Upper lobe of left lung (tissue), 6 donors: ENCODE results near the gene MDK. TPM values are rescaled to one million over a fixed set of nuclear protein-coding genes. Genes with fewer than 3 reads are reported as not detected.

ENCODE experiments used
- ATAC-seq, 2 donors: fragments of 200-7000 bp; cut with Tn5 transposase; one replicate each; pipeline ENCODE4 v1.9.1; 2022; ENCODE audit warnings: mild to moderate bottlenecking in 2 of 2, moderate library complexity in 2 of 2; ENCODE audit not compliant: low FRiP score in 2 of 2
- DNase-seq, 2 donors: peaks; one replicate each; pipeline ENCODE4 v3.0.0-alpha.2; 2019 to 2020
- H3K27ac ChIP-seq, 4 donors: fragments of 200-600 bp; sonication (generic); one replicate each; pipeline ENCODE4 v1.5.1; 2016 to 2019
- H3K27me3 ChIP-seq, 4 donors: fragments of 200-600 bp; sonication (generic); one replicate each; pipeline ENCODE4 v1.5.1; 2017 to 2019
- H3K36me3 ChIP-seq, 4 donors: fragments of 200-600 bp; sonication (generic); one replicate each; pipeline ENCODE4 v1.5.1; 2016 to 2019
- H3K4me1 ChIP-seq, 4 donors: fragments of 200-600 bp; sonication (generic); one replicate each; pipeline ENCODE4 v1.5.1; 2018 to 2019
- H3K4me3 ChIP-seq, 4 donors: fragments of 200-600 bp; sonication (generic); one replicate each; pipeline ENCODE4 v1.5.1; 2017 to 2019; ENCODE audit warnings: mild to moderate bottlenecking in 2 of 4, moderate library complexity in 1 of 4
- H3K9me3 ChIP-seq, 4 donors: fragments of 200-600 bp; sonication (generic); one replicate each; pipeline ENCODE4 v1.5.1; 2018 to 2019
- CTCF ChIP-seq, 6 experiments: fragments of 450-650 bp in 4 of 6; fragments of 200-600 bp in 2 of 6; sonication (generic) in 2 of 6; IDR thresholded peaks; one replicate each; pipeline ENCODE4 v1.5.1; 2016 to 2019; ENCODE audit warnings: antibody characterized with exemption in 6 of 6
- EP300 ChIP-seq, 4 donors: sonication (generic); formaldehyde crosslinking; IDR thresholded peaks; one replicate each; pipeline ENCODE4 v1.5.1; 2017; ENCODE audit warnings: antibody characterized with exemption in 4 of 4, control low read depth in 2 of 4
- POLR2A ChIP-seq, 4 donors: fragments of 450-650 bp; IDR thresholded peaks; one replicate each; pipeline ENCODE4 v1.5.1; 2016 to 2017; ENCODE audit warnings: antibody characterized with exemption in 4 of 4, mild to moderate bottlenecking in 2 of 4
- POLR2AphosphoS5 ChIP-seq, 2 donors: sonication (generic); formaldehyde crosslinking; IDR thresholded peaks; one replicate each; pipeline ENCODE4 v1.5.1; 2017; ENCODE audit warnings: antibody characterized with exemption in 2 of 2
- WGBS, 2 donors: methylation state at CpG; one replicate each; pipeline ENCODE4 v1.1.5; 2017 to 2018; 5-methylcytosine and 5-hydroxymethylcytosine counted together
- total RNA-seq, 6 donors: library from RNA; depleted of rRNA in 4 of 6; stranded (reverse); fragments of >200 nt in 4 of 6; gene quantifications; one replicate each; pipeline versions ENCODE4 v1.1.0 to v1.2.1, GENCODE V29; 2016 to 2021
- donor health status: DM: no; HTN: no; CAD: no; lungs with moderate emphysema.
- donor health status: DM: no; HTN: yes; CAD: no; lungs with severe emphysema.

Gene MDK
- total RNA-seq, 6 donors from 2014 or later = 14.3 to 44.8 (median 34.1) TPM; not detected in 1

DNA sequence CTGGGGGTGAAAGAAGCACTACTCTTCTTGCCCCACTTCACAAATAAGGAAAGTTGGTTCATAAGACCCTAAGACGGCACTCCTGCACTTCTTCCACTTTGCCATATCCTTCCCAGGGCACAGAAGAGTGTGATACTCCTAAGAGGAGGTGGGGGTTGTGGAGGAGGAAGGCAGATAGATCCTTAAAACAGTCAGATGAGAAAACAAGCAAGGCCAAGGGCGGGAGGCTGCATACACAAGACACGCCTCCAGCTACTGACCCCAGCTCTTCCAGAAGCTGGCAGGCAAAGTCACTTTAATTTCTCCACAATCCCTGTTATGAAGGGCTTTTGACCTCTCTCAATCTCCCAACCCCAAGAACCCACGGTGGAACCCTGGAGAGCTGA, 11.8 kb downstream of the MDK start:
- Histone ChIP-seq H3K27me3 (peaks cover 0 to 42% (median 29%) of the 10 kb centered on the region in 4 donors), H3K36me3 (peaks cover 0 to 20% (median 18%) of the 10 kb centered on the region in 4 donors), H3K4me3 (no peak overlapping the region), H3K9me3 (no peaks in the 10 kb centered on the region), H3K4me1 (peaks cover 29 to 42% (median 40%) of the 10 kb centered on the region in 4 donors), H3K27ac (no peak overlapping the region)
- WGBS, 2 donors = 68 to 78% methylated on average over 4 of the region's 4 CpGs
- no peak for ATAC-seq
- no peak for DNase-seq
- no peak for TF ChIP-seq POLR2AphosphoS5 (IDR thresholded peaks at IDR 0.05)
- no peak for TF ChIP-seq POLR2A (IDR thresholded peaks at IDR 0.05)
- TF ChIP-seq EP300 (IDR thresholded peaks at IDR 0.05) = no peak
- TF ChIP-seq CTCF (IDR thresholded peaks at IDR 0.05) = no peak

- ATAC-seq (no peak), DNase-seq (no peak)
- Histone ChIP-seq H3K4me3 (no peak overlapping the region), H3K9me3 (no peaks in the 10 kb centered on the region), H3K27me3 (peaks cover 0 to 37% (median 29%) of the 10 kb centered on the region in 4 donors), H3K27ac (no peak overlapping the region), H3K4me1 (peaks cover 29 to 42% (median 40%) of the 10 kb centered on the region in 4 donors), H3K36me3 (peaks cover 0 to 25% (median 18%) of the 10 kb centered on the region in 4 donors)
- no peak for TF ChIP-seq POLR2AphosphoS5 (IDR thresholded peaks at IDR 0.05)
- no peak for TF ChIP-seq POLR2A (IDR thresholded peaks at IDR 0.05)
- no peak for TF ChIP-seq EP300 (IDR thresholded peaks at IDR 0.05)
- 72 to 100% methylated on average over 1 to 4 of the region's 4 CpGs for WGBS, 2 donors
Observed at GRCh38 chr11:46393759-46394158, 12.3 kb downstream of the MDK start.

DNA sequence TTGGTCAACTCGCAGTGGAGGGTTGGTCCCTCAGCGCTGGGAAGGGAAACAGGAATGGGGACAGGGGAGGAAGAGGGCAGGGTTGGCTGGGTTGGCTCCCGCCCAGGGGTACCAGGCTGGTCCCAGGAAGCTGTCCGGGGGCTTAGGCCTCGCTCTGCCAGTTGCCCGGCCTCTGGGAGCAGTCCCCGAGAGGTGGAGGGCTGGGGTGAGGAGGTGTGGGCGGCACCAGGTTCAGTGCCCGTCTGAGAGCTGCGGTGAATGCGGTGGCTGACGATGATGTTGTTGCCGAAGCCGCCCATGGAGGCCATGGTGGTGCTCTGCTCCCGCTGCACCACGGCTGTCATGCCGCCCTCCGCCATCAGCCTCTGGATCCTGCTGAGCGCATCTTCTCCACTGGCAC, 16.1 kb downstream of the MDK start:
- H3K27me3 ChIP-seq = peaks cover 0 to under 1% (median 0%) of the 10 kb centered on the region in 4 donors
- WGBS, 2 donors = 98% methylated on average over 19 of the region's 19 CpGs
- H3K27ac ChIP-seq = no peak overlapping the region
- DNase-seq (peak in 1 of 2 donors; percentile 58), ATAC-seq (no peak)
- no peaks in the 10 kb centered on the region for H3K9me3 ChIP-seq
- peaks cover 0 to 31% (median 26%) of the 10 kb centered on the region in 4 donors for H3K36me3 ChIP-seq
- H3K4me3 ChIP-seq = no peak overlapping the region
- H3K4me1 ChIP-seq = peaks cover 3 to 7% (median 6%) of the 10 kb centered on the region in 4 donors
- no peak for TF ChIP-seq POLR2A (IDR thresholded peaks at IDR 0.05)
- no peak for TF ChIP-seq POLR2AphosphoS5 (IDR thresholded peaks at IDR 0.05)
- TF ChIP-seq CTCF (IDR thresholded peaks at IDR 0.05) = no peak
- no peak for TF ChIP-seq EP300 (IDR thresholded peaks at IDR 0.05)

- H3K9me3 ChIP-seq = no peaks in the 10 kb centered on the region
- ATAC-seq (no peak), DNase-seq (no peak)
- no peak overlapping the region for H3K4me3 ChIP-seq
- no peaks in the 10 kb centered on the region for H3K27me3 ChIP-seq
- H3K4me1 ChIP-seq = no peaks in the 10 kb centered on the region
- H3K27ac ChIP-seq = no peak overlapping the region
- TF ChIP-seq POLR2A (IDR thresholded peaks at IDR 0.05) (no peak), EP300 (IDR thresholded peaks at IDR 0.05) (no peak), POLR2AphosphoS5 (IDR thresholded peaks at IDR 0.05) (no peak), CTCF (IDR thresholded peaks at IDR 0.05) (no peak)
- WGBS, 2 donors = 78 to 79% methylated on average over 6 of the region's 6 CpGs
- peaks cover 7 to 67% (median 39%) of the 10 kb centered on the region in 4 donors for H3K36me3 ChIP-seq
Observed at GRCh38 chr11:46402957-46403902, 21.8 kb downstream of the MDK start.

DNA sequence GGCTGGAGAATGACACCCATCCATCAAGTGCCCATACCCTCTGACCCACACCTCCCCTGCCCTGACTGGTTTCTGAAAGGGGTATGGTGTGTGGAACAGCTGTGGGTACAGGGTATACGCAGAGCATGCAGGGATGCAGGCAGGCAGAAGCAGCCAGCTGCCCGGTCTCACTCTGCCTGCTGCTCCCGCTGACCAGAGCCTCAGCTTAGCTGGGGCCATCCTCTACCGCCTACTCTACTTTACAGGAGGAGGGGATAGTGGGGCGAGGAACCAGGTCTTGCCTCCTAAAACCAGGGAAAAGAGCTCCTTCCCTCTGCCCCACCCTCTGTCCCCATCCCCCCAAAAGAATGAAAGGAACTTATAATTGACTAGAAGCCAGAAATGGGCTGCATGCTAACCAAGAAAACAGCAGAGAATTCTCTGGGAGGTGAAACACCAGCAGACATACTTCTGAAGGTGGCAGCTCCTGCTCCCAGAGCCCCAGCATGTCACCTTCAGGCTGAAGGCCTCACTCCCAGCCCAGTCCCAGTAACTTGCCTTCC, 23.1 kb downstream of the MDK start:
- no peak overlapping the region for H3K27ac ChIP-seq
- no peak for TF ChIP-seq POLR2A (IDR thresholded peaks at IDR 0.05)
- TF ChIP-seq POLR2AphosphoS5 (IDR thresholded peaks at IDR 0.05) = no peak
- TF ChIP-seq CTCF (IDR thresholded peaks at IDR 0.05) = no peak
- TF ChIP-seq EP300 (IDR thresholded peaks at IDR 0.05) = no peak
- peaks cover 16 to 75% (median 49%) of the 10 kb centered on the region in 4 donors for H3K36me3 ChIP-seq
- no peaks in the 10 kb centered on the region for H3K4me1 ChIP-seq
- H3K27me3 ChIP-seq = no peaks in the 10 kb centered on the region
- DNase-seq = no peak
- no peaks in the 10 kb centered on the region for H3K9me3 ChIP-seq
- no peak overlapping the region for H3K4me3 ChIP-seq
- ATAC-seq = no peak
- WGBS, 2 donors = 81 to 97% methylated on average over 5 of the region's 5 CpGs
